TTC549 (cell line): ENCODE results near the gene LRP1.

Experiments used
- FAIRE-seq: peaks from 2 replicates; lab custom pipeline; 2012; peaks lifted over from hg19 to GRCh38; lab: Jason Lieb, UNC

The LRP1 gene

DNA sequence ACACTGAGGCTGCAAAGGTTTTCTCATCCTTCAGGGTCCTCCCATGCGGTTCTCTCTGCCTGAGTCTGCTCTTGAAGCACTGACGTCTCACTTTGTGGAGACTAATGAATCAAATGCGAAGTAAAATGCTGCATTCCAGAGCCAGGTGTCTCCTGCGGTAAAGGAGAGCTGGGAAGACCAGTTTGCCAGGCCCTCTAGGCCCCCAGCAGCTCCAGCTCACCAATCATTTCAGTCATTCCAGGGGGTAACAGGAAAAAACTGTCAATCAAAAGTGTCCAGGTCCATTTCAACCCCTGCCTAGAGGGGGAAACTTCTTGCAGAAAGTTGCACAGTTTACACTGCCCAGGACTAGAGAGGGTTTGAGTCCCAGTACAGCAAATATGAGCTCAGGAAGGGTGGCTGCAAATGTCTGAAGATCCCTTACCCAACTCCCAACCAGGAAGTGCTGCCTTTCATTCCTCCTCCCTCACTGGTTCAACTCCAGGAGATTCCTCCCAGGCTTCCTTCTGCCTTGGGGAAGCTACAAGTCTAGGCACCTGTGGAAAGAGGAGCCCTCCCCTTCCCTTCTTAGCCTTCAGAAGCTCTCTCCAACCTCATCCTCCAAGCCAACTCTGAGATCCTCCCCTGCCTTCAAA, 85.6 kb downstream of the LRP1 start:
- FAIRE-seq: no peak

DNA sequence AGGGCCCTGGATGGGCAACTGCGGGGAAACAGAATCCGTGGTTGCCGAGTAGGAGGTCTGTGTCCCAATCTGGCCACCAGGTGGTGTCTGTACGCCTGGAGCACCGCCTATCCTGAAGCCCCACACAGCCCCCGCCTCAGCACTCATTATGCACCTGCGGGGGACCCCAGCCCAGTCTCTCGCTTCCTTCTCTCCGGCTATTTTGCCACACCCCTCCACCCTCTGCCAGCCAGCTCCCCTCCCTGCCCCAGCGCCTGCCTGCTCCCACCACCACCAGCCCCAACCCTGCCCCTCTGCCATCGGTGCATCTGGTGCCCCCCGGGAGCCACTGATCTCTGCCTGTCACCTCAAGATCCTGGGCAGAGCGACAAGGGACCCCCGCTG, 86.1 kb downstream of the LRP1 start:
- FAIRE-seq: no peak

DNA sequence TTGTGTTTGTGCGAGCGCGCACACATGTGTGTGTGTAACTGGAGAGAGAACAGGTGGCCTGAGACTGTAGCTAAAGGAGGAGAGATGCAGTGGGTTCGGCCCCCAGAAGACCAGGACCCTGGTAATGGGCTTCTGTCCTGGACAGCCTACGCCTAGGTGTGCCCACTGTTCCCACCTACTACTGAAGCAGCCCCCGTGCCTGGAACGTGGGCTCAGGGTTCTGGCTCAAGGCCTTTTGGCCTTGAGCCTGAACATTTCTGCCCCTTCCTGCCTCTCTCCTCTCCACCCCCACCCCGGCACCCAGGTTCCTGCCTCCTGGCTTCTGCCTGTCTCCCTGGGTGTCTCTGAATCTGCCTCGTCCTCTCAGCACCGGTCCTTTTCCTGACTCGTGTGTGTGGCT, 86.8 kb downstream of the LRP1 start:
- FAIRE-seq: no peak

GRCh38 chr12:57215668-57216013, 87.4 kb downstream of the LRP1 start:
- no peak for FAIRE-seq

GRCh38 chr12:57216014-57216911, 88.0 kb downstream of the LRP1 start, which contains the start of gene NXPH4:
NXPH4 (plus strand) TSS chr12:57216794; CDS start chr12:57216970, 176 bp downstream.
- no peak for FAIRE-seq

- no peak for FAIRE-seq
Observed at GRCh38 chr12:57216921-57217879, 88.9 kb downstream of the LRP1 start.

DNA sequence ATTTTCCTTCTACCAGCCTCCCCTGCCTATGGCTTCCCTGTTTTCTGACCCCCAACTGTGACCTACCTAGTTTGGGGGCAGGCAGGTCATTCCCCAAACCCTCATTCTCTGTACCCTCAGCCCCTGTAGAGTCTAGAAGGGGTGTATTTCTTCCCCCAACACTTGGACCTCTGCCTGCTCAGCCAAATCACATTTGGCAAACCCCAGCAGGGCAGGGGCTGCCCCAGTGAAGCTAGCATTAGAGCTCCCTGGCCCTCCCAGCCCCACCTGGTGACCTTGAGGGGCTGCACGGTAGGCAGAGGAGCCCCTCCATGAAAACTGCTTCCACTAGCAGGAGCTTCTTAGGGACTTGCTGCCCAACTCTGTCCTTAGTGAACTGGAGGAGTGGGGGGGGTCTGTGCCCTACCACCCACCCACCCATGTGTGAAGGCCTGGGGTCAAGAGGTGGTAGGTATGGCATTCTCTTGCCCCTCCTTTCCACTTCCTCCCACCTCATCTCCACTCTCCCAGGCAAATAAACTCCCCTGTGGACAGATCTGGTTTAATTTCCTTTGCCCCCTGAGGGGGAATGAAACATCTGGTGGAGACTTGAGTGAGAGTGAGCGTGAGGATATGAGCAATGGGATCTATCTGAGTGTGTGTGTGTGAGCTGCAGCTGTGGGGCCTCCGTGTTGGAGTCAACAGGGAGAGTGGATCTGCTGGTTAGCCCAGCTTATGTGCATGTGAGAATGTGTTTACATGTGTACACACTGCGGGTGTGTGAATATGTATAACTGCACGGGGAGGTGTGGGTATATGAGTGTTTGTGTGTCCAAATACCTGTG, 90.0 kb downstream of the LRP1 start:
- FAIRE-seq: no peak

- no peak for FAIRE-seq
Observed at GRCh38 chr12:57219205-57219992, 91.1 kb downstream of the LRP1 start.

- FAIRE-seq: no peak
Observed at GRCh38 chr12:57219993-57220754, 91.9 kb downstream of the LRP1 start.

DNA sequence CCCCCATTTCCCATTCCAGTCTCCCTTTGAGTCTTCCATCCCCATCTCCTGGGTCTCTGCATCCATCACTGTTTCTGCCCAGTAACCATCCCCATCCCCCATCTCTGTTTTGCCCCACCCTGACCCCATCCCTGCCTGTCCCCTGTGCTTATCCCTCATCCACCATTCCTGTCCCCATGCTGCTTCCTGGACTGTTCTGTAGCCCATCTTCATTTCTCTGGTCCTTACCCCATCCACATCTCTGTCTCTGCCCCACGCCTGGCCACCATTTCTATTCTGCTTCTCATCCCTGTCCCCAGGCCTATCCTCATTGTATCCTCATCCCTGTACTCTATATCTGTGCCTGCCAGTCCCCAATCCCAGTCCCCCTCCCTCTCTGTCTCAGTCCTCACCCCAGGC, 92.5 kb downstream of the LRP1 start:
- no peak for FAIRE-seq

DNA sequence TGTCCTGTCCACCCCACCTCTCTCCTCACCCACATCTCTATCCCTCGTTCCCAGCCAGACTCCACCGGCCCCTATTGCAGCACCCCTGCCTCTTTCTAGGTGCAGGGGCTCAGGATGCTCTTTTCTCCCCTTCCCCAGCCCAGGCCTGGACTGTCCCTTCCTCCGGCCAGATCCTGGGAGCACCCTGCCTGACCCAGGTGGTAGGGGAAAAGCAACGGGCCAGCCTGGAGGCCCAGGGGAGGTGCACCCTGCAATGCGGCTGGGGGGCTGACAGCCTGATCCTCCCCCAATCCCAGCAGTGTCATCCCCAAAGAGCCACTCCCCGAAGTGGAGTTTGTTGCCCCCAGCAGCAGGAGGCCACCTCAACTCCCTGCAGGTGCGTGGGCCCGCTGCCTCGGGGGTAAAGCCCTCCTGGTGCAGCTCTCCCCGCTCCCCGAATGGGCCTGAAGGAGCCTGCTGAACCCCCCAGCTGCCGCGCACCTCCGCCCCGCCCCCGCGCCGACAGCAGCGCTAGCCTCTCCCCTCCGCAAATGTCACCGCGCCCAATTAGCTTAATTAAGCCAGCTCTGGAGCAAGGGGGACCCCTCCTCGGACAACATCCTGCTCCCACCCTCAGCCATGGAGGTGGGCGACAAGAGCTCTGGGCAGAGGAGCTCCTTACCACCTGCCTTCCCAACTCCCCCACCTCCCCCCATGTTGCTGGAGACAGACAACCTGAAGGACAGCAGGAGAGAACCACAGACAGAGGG, 93.1 kb downstream of the LRP1 start:
- no peak for FAIRE-seq

- FAIRE-seq: no peak
Observed at GRCh38 chr12:57222286-57223190, 94.3 kb downstream of the LRP1 start.

DNA sequence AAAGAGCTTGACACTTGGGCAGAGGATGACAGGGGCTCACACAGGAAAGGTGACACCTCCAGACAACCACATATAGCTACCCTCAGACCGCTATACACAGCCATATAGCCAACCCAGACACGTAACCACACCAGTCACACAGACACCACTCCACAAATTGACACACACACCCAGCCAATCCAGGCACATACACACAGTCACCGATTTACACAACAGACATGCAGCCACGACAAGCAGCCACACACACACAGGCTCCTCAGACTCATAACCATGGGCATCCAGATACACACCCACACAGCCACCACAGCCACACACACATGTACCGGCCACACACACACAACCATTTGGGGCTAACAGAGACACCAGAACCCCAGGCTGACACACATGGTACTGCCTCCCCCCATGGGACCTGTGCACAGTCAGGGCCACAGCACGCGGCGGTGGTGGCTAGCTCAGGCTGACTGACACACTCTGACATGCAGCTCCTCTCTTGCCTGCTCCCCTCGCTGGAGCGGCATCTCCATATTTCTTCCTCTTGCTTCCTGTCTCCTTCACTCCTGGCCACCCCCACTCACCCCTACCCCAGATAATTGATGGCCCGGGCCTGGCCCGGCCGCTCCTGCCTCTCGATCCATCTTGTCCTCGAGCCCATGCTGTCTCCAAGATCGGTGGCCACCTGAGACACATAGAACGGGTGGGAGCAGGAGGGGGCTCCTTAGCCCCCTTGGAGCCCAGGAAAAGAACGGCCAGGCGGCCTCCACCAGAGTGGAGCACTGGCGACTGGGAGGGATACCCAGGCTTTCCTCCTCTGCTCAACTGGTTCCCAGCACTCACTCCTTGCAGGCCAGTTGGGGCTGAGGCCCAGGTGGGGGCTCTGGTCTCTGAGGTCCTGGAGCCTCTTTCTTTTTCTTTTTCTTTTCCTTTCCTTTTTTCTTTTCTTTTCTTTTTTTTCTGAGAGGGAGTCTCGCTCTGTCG, 95.2 kb downstream of the LRP1 start:
- FAIRE-seq: no peak

- no peak for FAIRE-seq
Observed at GRCh38 chr12:57224278-57224972, 96.1 kb downstream of the LRP1 start.

DNA sequence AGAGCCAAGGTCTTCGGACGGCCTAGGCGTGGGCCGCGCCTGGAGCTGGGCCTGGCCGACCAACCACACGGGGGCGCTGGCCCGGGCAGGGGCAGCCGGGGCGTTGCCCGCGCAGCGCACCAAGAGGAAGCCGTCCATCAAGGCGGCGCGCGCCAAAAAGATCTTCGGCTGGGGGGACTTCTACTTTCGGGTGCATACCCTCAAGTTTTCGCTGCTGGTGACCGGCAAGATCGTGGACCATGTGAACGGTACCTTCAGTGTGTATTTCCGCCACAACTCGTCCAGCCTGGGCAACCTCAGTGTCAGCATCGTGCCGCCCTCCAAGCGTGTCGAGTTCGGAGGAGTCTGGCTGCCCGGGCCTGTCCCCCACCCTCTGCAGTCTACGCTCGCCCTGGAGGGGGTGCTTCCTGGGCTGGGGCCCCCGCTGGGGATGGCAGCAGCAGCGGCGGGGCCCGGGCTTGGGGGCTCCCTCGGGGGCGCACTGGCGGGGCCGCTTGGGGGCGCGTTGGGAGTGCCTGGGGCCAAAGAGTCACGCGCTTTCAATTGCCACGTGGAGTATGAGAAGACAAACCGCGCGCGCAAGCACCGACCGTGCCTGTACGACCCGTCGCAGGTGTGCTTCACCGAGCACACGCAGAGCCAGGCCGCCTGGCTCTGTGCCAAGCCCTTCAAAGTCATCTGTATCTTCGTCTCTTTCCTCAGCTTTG, 96.8 kb downstream of the LRP1 start:
- no peak for FAIRE-seq

- no peak for FAIRE-seq
Observed at GRCh38 chr12:57225680-57226210, 97.5 kb downstream of the LRP1 start.
